ENCODE results near the gene ABCB8. TPM values are rescaled to one million over a fixed set of nuclear protein-coding genes. Genes with fewer than 3 reads are reported as not detected.

Gene ABCB8
- total RNA-seq, 2 donors from 2014 or later, result 35.9 to 37.2 TPM

DNA sequence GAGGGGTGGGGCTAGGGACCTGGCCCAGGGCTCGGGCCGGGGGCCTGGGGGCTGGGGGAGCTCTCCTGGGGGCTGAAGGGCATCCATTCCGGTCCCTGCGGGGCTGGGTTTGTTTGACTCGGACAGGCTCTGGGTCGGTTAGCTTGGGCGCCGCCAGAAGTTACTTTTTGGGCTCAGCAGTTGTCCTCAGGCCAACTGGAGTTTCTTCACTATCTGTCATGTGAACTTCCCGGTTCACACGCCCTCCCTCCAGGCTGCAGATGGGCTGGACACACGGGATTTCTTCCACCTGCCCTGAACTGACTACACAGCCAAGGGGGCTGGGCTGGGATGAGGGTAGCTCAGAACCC, 34.9 kb downstream of the ABCB8 start:
- peaks cover 36% of the 10 kb centered on the region for H3K36me3 ChIP-seq (ENCODE audit: control insufficient read depth, insufficient read depth, low read length)
- no peak for TF ChIP-seq CTCF (conservative IDR thresholded peaks at IDR 0.05)
- Mint-ChIP-seq H3K9me3 (no peaks in the 10 kb centered on the region), H3K36me3 (ENCODE audit: low read depth) (peaks cover 28% of the 10 kb centered on the region), H3K4me1 (peaks cover 28% of the 10 kb centered on the region), H3K4me3 (peak overlapping the region; percentile 84), H3K27me3 (ENCODE audit: insufficient read depth) (no peaks in the 10 kb centered on the region), H3K27ac (peak overlapping the region; percentile 87)
- 11 to 28% methylated on average over 4 to 11 of the region's 11 CpGs for WGBS, 2 experiments (ENCODE audit: insufficient coverage in 1 of 2, insufficient read length in 1 of 2)
- peaks cover 18% of the 10 kb centered on the region for H3K4me1 ChIP-seq (ENCODE audit: control insufficient read depth, insufficient read depth, low read length)
- H3K9ac ChIP-seq (ENCODE audit: extremely low read depth, low read length, poor library complexity, severe bottlenecking), result no peak overlapping the region
- DNase-seq, result no peak
- H3K9me3 ChIP-seq (ENCODE audit: control insufficient read depth, low read length), result no peaks in the 10 kb centered on the region
- H3K4me3 ChIP-seq (ENCODE audit: low read length), result peak overlapping the region; percentile 80
- no peak overlapping the region for H3K27ac ChIP-seq (ENCODE audit: low read depth, low read length)
- H3K27me3 ChIP-seq (ENCODE audit: control insufficient read depth, insufficient read depth, low read length, poor library complexity, severe bottlenecking), result no peaks in the 10 kb centered on the region

DNA sequence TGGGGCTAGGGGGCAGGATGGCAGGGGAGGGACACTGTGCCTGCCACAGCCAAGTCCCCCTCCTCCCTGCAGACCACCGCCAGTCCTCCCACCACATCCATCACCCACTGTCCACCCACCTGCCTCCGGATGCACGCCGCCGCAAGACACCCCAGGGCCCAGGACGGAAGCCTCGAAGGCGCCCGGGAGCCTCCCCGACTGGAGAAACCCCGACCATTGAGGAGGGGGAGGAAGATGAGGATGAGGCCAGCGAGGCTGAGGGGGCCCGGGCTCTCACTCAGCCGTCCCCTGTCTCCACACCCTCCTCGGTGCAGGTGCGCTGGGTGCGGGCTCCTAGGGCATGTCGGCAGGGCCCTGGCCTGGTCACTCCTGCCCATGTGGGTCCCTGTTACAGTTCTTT, 36.2 kb downstream of the ABCB8 start:
- Mint-ChIP-seq H3K27me3 (ENCODE audit: insufficient read depth) (no peaks in the 10 kb centered on the region), H3K27ac (no peak overlapping the region), H3K4me1 (peaks cover 18% of the 10 kb centered on the region), H3K4me3 (no peak overlapping the region), H3K9me3 (no peaks in the 10 kb centered on the region), H3K36me3 (ENCODE audit: low read depth) (peaks cover 36% of the 10 kb centered on the region)
- H3K27me3 ChIP-seq (ENCODE audit: control insufficient read depth, insufficient read depth, low read length, poor library complexity, severe bottlenecking), result no peaks in the 10 kb centered on the region
- H3K4me3 ChIP-seq (ENCODE audit: low read length), result no peak overlapping the region
- H3K4me1 ChIP-seq (ENCODE audit: control insufficient read depth, insufficient read depth, low read length), result peaks cover 10% of the 10 kb centered on the region
- WGBS, 2 experiments (ENCODE audit: insufficient coverage in 1 of 2, insufficient read length in 1 of 2), result 98 to 100% methylated on average over 4 to 18 of the region's 18 CpGs
- H3K9ac ChIP-seq (ENCODE audit: extremely low read depth, low read length, poor library complexity, severe bottlenecking), result no peak overlapping the region
- no peak for TF ChIP-seq CTCF (conservative IDR thresholded peaks at IDR 0.05)
- peaks cover 48% of the 10 kb centered on the region for H3K36me3 ChIP-seq (ENCODE audit: control insufficient read depth, insufficient read depth, low read length)
- no peak for DNase-seq
- H3K9me3 ChIP-seq (ENCODE audit: control insufficient read depth, low read length), result no peaks in the 10 kb centered on the region
- no peak overlapping the region for H3K27ac ChIP-seq (ENCODE audit: low read depth, low read length)

GRCh38 chr7:151064993-151065392, 36.7 kb downstream of the ABCB8 start:
- TF ChIP-seq CTCF (conservative IDR thresholded peaks at IDR 0.05), result no peak

More at GRCh38 chr7:151064993-151065392, 36.7 kb downstream of the ABCB8 start:
- DNase-seq, result no peak
- no peak overlapping the region for H3K4me3 Mint-ChIP-seq
- no peaks in the 10 kb centered on the region for H3K27me3 Mint-ChIP-seq (ENCODE audit: insufficient read depth)
- Histone ChIP-seq H3K36me3 (ENCODE audit: control insufficient read depth, insufficient read depth, low read length) (peaks cover 53% of the 10 kb centered on the region), H3K4me1 (ENCODE audit: control insufficient read depth, insufficient read depth, low read length) (peaks cover 10% of the 10 kb centered on the region), H3K4me3 (ENCODE audit: low read length) (no peak overlapping the region), H3K9ac (ENCODE audit: extremely low read depth, low read length, poor library complexity, severe bottlenecking) (no peak overlapping the region), H3K27ac (ENCODE audit: low read depth, low read length) (no peak overlapping the region), H3K9me3 (ENCODE audit: control insufficient read depth, low read length) (no peaks in the 10 kb centered on the region), H3K27me3 (ENCODE audit: control insufficient read depth, insufficient read depth, low read length, poor library complexity, severe bottlenecking) (no peaks in the 10 kb centered on the region)
- H3K36me3 Mint-ChIP-seq (ENCODE audit: low read depth), result peaks cover 37% of the 10 kb centered on the region
- no peaks in the 10 kb centered on the region for H3K9me3 Mint-ChIP-seq
- no peak overlapping the region for H3K27ac Mint-ChIP-seq
- H3K4me1 Mint-ChIP-seq, result peaks cover 18% of the 10 kb centered on the region
- WGBS, 2 experiments (ENCODE audit: insufficient coverage in 1 of 2, insufficient read length in 1 of 2), result 96% methylated on average over 6 of the region's 6 CpGs; no CpG with 5 or more reads in 1 of the 2 experiments
